Endothelial cell of umbilical vein (primary cell): ENCODE data around the gene SCYL2. TPM values are rescaled to one million over a fixed set of nuclear protein-coding genes. Genes with fewer than 3 reads are reported as not detected.

Source experiments
- BruUV-seq: library from RNA; stranded (reverse); fragments of 400-500 nt; replicated peaks from 2 replicates; lab custom pipeline; 2021; lab: Mats Ljungman, UMichigan
- CTCF ChIA-PET: fragments of 300-600, 350-600 bp; sonication (Branson Sonifier 250); formaldehyde crosslinking; loops from one replicate; lab custom pipeline; 2021; ENCODE audit warnings: antibody characterized with exemption, inconsistent platforms; lab: Charles Lee
- POLR2A ChIA-PET: fragments of 300-600, 350-600 bp; sonication (Branson Sonifier 250); formaldehyde crosslinking; loops from one replicate; lab custom pipeline; 2021; ENCODE audit warnings: antibody characterized with exemption, inconsistent platforms; lab: Charles Lee
- DNase-seq: peaks from one replicate; pipeline ENCODE4 v3.0.0-alpha.2; 2011; ENCODE audit warnings: low read depth, low spot score
- FAIRE-seq: peaks from 2 replicates; lab custom pipeline; 2011; peaks lifted over from hg19 to GRCh38; lab: Jason Lieb, UNC
- H2AFZ ChIP-seq: 2 replicates; pipeline ENCODE4 v1.6.0; 2012; ENCODE audit warnings: low read depth, low read length, control low read depth, inconsistent platforms
- H3K27ac ChIP-seq: 2 replicates; pipeline ENCODE4 v1.5.1; 2011; ENCODE audit warnings: low read depth, mild to moderate bottlenecking, control low read depth, low read length, moderate library complexity; ENCODE audit not compliant: insufficient read depth
- H3K27me3 ChIP-seq, 2 experiments: 2 replicates each; pipeline versions ENCODE4 v1.6.0 to v1.6.1; 2011; ENCODE audit warnings: low read length in 2 of 2, mixed read lengths in 1 of 2; ENCODE audit not compliant: control insufficient read depth in 2 of 2, insufficient read depth in 2 of 2
- H3K36me3 ChIP-seq, 2 experiments: 2 replicates in 1 of 2; 3 replicates in 1 of 2; pipeline ENCODE4 v1.5.1; 2011; ENCODE audit warnings: low read length in 2 of 2, mild to moderate bottlenecking in 1 of 2, moderate library complexity in 1 of 2; ENCODE audit not compliant: control insufficient read depth in 2 of 2, insufficient read depth in 2 of 2; ENCODE audit errors: extremely low read depth in 1 of 2
- H3K4me1 ChIP-seq: 3 replicates; pipeline ENCODE4 v1.5.1; 2011; ENCODE audit warnings: mild to moderate bottlenecking, low read length; ENCODE audit not compliant: control insufficient read depth, insufficient read depth; ENCODE audit errors: extremely low read depth
- H3K4me2 ChIP-seq: 2 replicates; pipeline ENCODE4 v1.6.1; 2011; ENCODE audit warnings: low read length, control low read depth, mixed read lengths; ENCODE audit not compliant: insufficient read depth
- H3K4me3 ChIP-seq, 3 experiments: fragments of 200-600 bp in 1 of 3; sonication (generic), shearing (Covaris generic) in 1 of 3; replicated peaks in 1 of 3; 2 replicates each; pipeline ENCODE4 v1.5.1; 2011 to 2016; ENCODE audit warnings: control low read depth in 3 of 3, low read length in 3 of 3, mild to moderate bottlenecking in 2 of 3, inconsistent platforms in 1 of 3, low read depth in 1 of 3, moderate library complexity in 1 of 3; ENCODE audit not compliant: insufficient read depth in 1 of 3
- H3K79me2 ChIP-seq: 2 replicates; pipeline ENCODE4 v1.6.0; 2012; ENCODE audit warnings: low read length, inconsistent platforms; ENCODE audit not compliant: control insufficient read depth, insufficient read depth
- H3K9ac ChIP-seq: replicated peaks from 2 replicates; pipeline ENCODE3; 2011; ENCODE audit warnings: low read length, control low read depth; ENCODE audit not compliant: insufficient read depth; ENCODE audit errors: extremely low read depth
- H3K9me1 ChIP-seq: replicated peaks from 3 replicates; pipeline ENCODE4 v1.6.0; 2011; ENCODE audit warnings: mild to moderate bottlenecking, low read length; ENCODE audit not compliant: control insufficient read depth, insufficient read depth; ENCODE audit errors: extremely low read depth
- H3K9me3 ChIP-seq: replicated peaks from 2 replicates; pipeline ENCODE4 v1.5.1; 2012; ENCODE audit warnings: low read length, inconsistent platforms; ENCODE audit not compliant: control insufficient read depth, insufficient read depth
- H4K20me1 ChIP-seq: replicated peaks from 2 replicates; pipeline ENCODE3; 2011; ENCODE audit warnings: mild to moderate bottlenecking, low read length; ENCODE audit not compliant: control insufficient read depth, insufficient read depth; ENCODE audit errors: extremely low read depth
- CTCF ChIP-seq, 2 donors: IDR thresholded peaks; 1 replicate in 1 of 2; 2 replicates in 1 of 2; pipeline ENCODE4 v1.5.1; 2011; ENCODE audit warnings: low read length in 2 of 2, mild to moderate bottlenecking in 2 of 2, moderate library complexity in 2 of 2, control low read depth in 1 of 2, inconsistent platforms in 1 of 2, low read depth in 1 of 2; ENCODE audit not compliant: insufficient read depth in 1 of 2; ENCODE audit errors: extremely low read depth in 1 of 2
- GATA2 ChIP-seq: IDR thresholded peaks from 2 replicates; pipeline ENCODE4 v1.7.0; 2011; ENCODE audit warnings: low read depth, mild to moderate bottlenecking, moderate library complexity, mixed read lengths, low read length; ENCODE audit not compliant: insufficient read length, insufficient read depth
- MAX ChIP-seq: IDR thresholded peaks from 2 replicates; pipeline ENCODE4 v1.6.1; 2011; ENCODE audit not compliant: insufficient read depth, insufficient read length
- MYC ChIP-seq: IDR thresholded peaks from one replicate; pipeline ENCODE4 v1.6.1; 2011; ENCODE audit warnings: mild to moderate bottlenecking, low read depth, low read length
- POLR2A ChIP-seq: IDR thresholded peaks from 2 replicates; pipeline ENCODE4 v1.6.1; 2012; ENCODE audit warnings: low read depth, mild to moderate bottlenecking, control low read depth, low read length
- POLR2AphosphoS5 ChIP-seq: IDR thresholded peaks from 2 replicates; pipeline ENCODE4 v1.6.1; 2012; ENCODE audit warnings: low read depth, mild to moderate bottlenecking, control low read depth, low read length, moderate library complexity; ENCODE audit not compliant: insufficient read depth
- dilution Hi-C: fragments of 300-500 bp; cut with MboI; formaldehyde crosslinking; loops from one replicate; pipeline ENCODE4 v1.15.0; 2019; ENCODE audit warnings: low sequenced_read_pairs; ENCODE audit not compliant: extremely low pct_ligation_motif_present
- intact Hi-C: fragments of 100-400 bp; cut with micrococcal nuclease; formaldehyde crosslinking; loops from one replicate; pipeline ENCODE4 v1.10.0; 2022
- polyA plus RNA-seq, 4 experiments: library from polyadenylated mRNA; depleted of rRNA in 3 of 4; stranded (reverse) in 3 of 4; unstranded in 1 of 4; fragments of >200 nt; gene quantifications; 2 replicates each; pipeline versions ENCODE4 v1.2.1 to v1.2.3, GENCODE V29; 2011 to 2012; ENCODE audit warnings: missing spikeins in 1 of 4
- total RNA-seq: library from RNA; stranded (reverse); gene quantifications from 2 replicates; pipeline ENCODE4 v1.2.3, GENCODE V29; 2021

Gene SCYL2
- total and polyA plus RNA-seq, 2 donors (not counting 3 experiments of a cell fraction or from before 2014, with no cell fraction given): 12.5 to 41.4 TPM

GRCh38 chr12:100265732-100266584 is 1.0 kb upstream of the SCYL2 start:
- Histone ChIP-seq H3K4me2 (peak overlapping the region; percentile 76), H3K79me2 (peaks cover 32% of the 10 kb centered on the region), H3K4me3 (peak overlapping the region; percentile 78 to 97 (median 95)), H4K20me1 (peaks cover 2% of the 10 kb centered on the region), H3K9me3 (no peaks in the 10 kb centered on the region), H3K4me1 (peaks cover 19% of the 10 kb centered on the region), H2AFZ (peak overlapping the region; percentile 99), H3K36me3 (no peaks in the 10 kb centered on the region), H3K9ac (no peak overlapping the region), H3K27me3 (no peaks in the 10 kb centered on the region), H3K9me1 (no peaks in the 10 kb centered on the region), H3K27ac (no peak overlapping the region)
- no peak for FAIRE-seq
- dilution Hi-C loops (no loop called here), intact Hi-C loops (loop anchor here (2.0 to 5.0 kb wide), 3 partner anchors 46 to 299 kb away; partner anchors contain the start of gene BLTP3B)
- BruUV-seq: no TSS peak
- DNase-seq: no peak
- POLR2A ChIA-PET: no interaction called here
- CTCF ChIA-PET: interaction anchor here (1.0 to 1.8 kb wide), 4 partner anchors 11 to 289 kb away, joined by 3 to 4 read pairs (median 4); partner anchors contain the start of gene ACTR6
- no peak for TF ChIP-seq MAX
- no peak for TF ChIP-seq POLR2AphosphoS5
- TF ChIP-seq POLR2A: no peak
- no peak for TF ChIP-seq MYC
- no peak for TF ChIP-seq GATA2
- no peak for TF ChIP-seq CTCF (IDR thresholded peaks at IDR 0.05; ENCODE audit: extremely low read depth in 1 of 2, insufficient read depth in 1 of 2, low read depth in 1 of 2, low read length in 2 of 2)
